HEK293T (cell line): ENCODE data around the gene LHX6.

Experiments used
- ARNT ChIP-seq: fragments of 450-650 bp; IDR thresholded peaks from 2 replicates; pipeline ENCODE4 v1.6.1; 2017; ENCODE audit warnings: mild to moderate bottlenecking
- ELF4 ChIP-seq: fragments of 450-650 bp; IDR thresholded peaks from 2 replicates; pipeline ENCODE4 v1.6.1; 2017; ENCODE audit warnings: antibody characterized with exemption
- FOXA1 ChIP-seq: fragments of 450-650 bp; IDR thresholded peaks from 2 replicates; pipeline ENCODE4 v1.6.1; 2016; ENCODE audit warnings: mild to moderate bottlenecking
- FOXK2 ChIP-seq: fragments of 450-650 bp; IDR thresholded peaks from 2 replicates; pipeline ENCODE4 v1.6.1; 2016; ENCODE audit warnings: mild to moderate bottlenecking
- FOXM1 ChIP-seq: fragments of 450-650 bp; IDR thresholded peaks from 2 replicates; pipeline ENCODE4 v1.6.1; 2017; ENCODE audit warnings: mild to moderate bottlenecking, borderline replicate concordance
- HDGF ChIP-seq: fragments of 450-650 bp; IDR thresholded peaks from 2 replicates; pipeline ENCODE4 v1.6.1; 2017; ENCODE audit warnings: antibody characterized with exemption, borderline replicate concordance
- NFRKB ChIP-seq: fragments of 450-650 bp; IDR thresholded peaks from 2 replicates; pipeline ENCODE4 v1.6.1; 2016; ENCODE audit warnings: mild to moderate bottlenecking, moderate library complexity
- SP1 ChIP-seq: fragments of 450-650 bp; IDR thresholded peaks from 2 replicates; pipeline ENCODE4 v1.6.1; 2017
- SUZ12 ChIP-seq: fragments of 450-650 bp; IDR thresholded peaks from 2 replicates; pipeline ENCODE4 v1.6.1; 2016; ENCODE audit warnings: mild to moderate bottlenecking
- TARDBP ChIP-seq: fragments of 450-650 bp; IDR thresholded peaks from 2 replicates; pipeline ENCODE4 v1.6.1; 2016
- ZNF384 ChIP-seq: fragments of 450-650 bp; IDR thresholded peaks from 2 replicates; pipeline ENCODE4 v1.6.1; 2016
- TF ChIP-seq, protein P1 (sequence below): fragments of 450-650 bp; IDR thresholded peaks from 2 replicates; pipeline ENCODE4 v1.6.1; 2016

GRCh38 chr9:122222791-122223190 lies 6.0 kb downstream of the LHX6 start:
- TF ChIP-seq FOXM1, result no peak
- no peak for TF ChIP-seq SP1
- no peak for TF ChIP-seq TARDBP
- TF ChIP-seq FOXA1, result no peak
- no peak for TF ChIP-seq SUZ12
- TF ChIP-seq FOXK2, result no peak
- TF ChIP-seq ELF4, result no peak
- TF ChIP-seq ARNT, result no peak
- TF ChIP-seq, protein P1, sequence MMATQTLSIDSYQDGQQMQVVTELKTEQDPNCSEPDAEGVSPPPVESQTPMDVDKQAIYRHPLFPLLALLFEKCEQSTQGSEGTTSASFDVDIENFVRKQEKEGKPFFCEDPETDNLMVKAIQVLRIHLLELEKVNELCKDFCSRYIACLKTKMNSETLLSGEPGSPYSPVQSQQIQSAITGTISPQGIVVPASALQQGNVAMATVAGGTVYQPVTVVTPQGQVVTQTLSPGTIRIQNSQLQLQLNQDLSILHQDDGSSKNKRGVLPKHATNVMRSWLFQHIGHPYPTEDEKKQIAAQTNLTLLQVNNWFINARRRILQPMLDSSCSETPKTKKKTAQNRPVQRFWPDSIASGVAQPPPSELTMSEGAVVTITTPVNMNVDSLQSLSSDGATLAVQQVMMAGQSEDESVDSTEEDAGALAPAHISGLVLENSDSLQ, result no peak
- no peak for TF ChIP-seq HDGF
- no peak for TF ChIP-seq NFRKB
- TF ChIP-seq ZNF384, result no peak
